ENCODE data around the gene ANXA4. TPM values are rescaled to one million over a fixed set of nuclear protein-coding genes. Genes with fewer than 3 reads are reported as not detected.
A peak's percentile ranks its signal among the peaks of the same experiment; 100 is the strongest.

Gene ANXA4
- total RNA-seq, 1 experiment from 2014 or later = 9.5 TPM

GRCh38 chr2:69847068-69847828, 105.3 kb downstream of the ANXA4 start (continued):
- TF ChIP-seq AFF4 (CRISPR knock-in tag; IDR thresholded peaks at IDR 0.05; ENCODE audit: borderline replicate concordance) (no peak), FOXP1 (CRISPR knock-in tag; IDR thresholded peaks at IDR 0.05; ENCODE audit: borderline replicate concordance) (no peak), RORB (CRISPR knock-in tag; IDR thresholded peaks at IDR 0.05) (no peak)

GRCh38 chr2:69848186-69848790, 106.4 kb downstream of the ANXA4 start:
- H3K27ac Mint-ChIP-seq = peak overlapping the region; percentile 66
- no peaks in the 10 kb centered on the region for H3K27me3 Mint-ChIP-seq (ENCODE audit: low read depth)
- peaks cover 40% of the 10 kb centered on the region for H3K36me3 Mint-ChIP-seq
- CTCF ChIA-PET = interaction anchor here (2.8 kb wide), 1 partner anchor 124 kb away, joined by 17 read pairs; no protein-coding TSS in a partner anchor
- DNase-seq (ENCODE audit: low spot score) (no peak), ATAC-seq (no peak)
- POLR2A ChIA-PET = no interaction called here
- no peak overlapping the region for H3K4me3 Mint-ChIP-seq
- H3K9me3 Mint-ChIP-seq = no peaks in the 10 kb centered on the region
- no peak for TF ChIP-seq JAZF1 (CRISPR knock-in tag; IDR thresholded peaks at IDR 0.05)
- no peaks in the 10 kb centered on the region for H3K4me1 Mint-ChIP-seq

- no peaks in the 10 kb centered on the region for H3K27me3 Mint-ChIP-seq (ENCODE audit: low read depth)
- POLR2A ChIA-PET = no interaction called here
- TF ChIP-seq MLX (CRISPR knock-in tag; IDR thresholded peaks at IDR 0.05) = no peak
- TF ChIP-seq SMAD4 (CRISPR knock-in tag; IDR thresholded peaks at IDR 0.05) = no peak
- no peak for TF ChIP-seq SMAD3 (CRISPR knock-in tag; IDR thresholded peaks at IDR 0.05; ENCODE audit: borderline replicate concordance)
- no peak for TF ChIP-seq ZNF512 (CRISPR knock-in tag; IDR thresholded peaks at IDR 0.05; ENCODE audit: borderline replicate concordance)
- no peak for TF ChIP-seq KAT7 (CRISPR knock-in tag; IDR thresholded peaks at IDR 0.05; ENCODE audit: borderline replicate concordance)
- no peak for TF ChIP-seq ZBTB21 (CRISPR knock-in tag; IDR thresholded peaks at IDR 0.05; ENCODE audit: borderline replicate concordance)
- TF ChIP-seq NR1H2 (CRISPR knock-in tag; IDR thresholded peaks at IDR 0.05) = no peak
- no peak for TF ChIP-seq ZNF317 (CRISPR knock-in tag; IDR thresholded peaks at IDR 0.05; ENCODE audit: borderline replicate concordance, low read depth)
- TF ChIP-seq ATF6 (CRISPR knock-in tag; IDR thresholded peaks at IDR 0.05) = no peak
- TF ChIP-seq USF1 (CRISPR knock-in tag; IDR thresholded peaks at IDR 0.05) = no peak
- no peak for TF ChIP-seq HMGA2 (CRISPR knock-in tag; IDR thresholded peaks at IDR 0.05)
- no peak for TF ChIP-seq HMGXB4 (CRISPR knock-in tag; IDR thresholded peaks at IDR 0.05)
- no peak for TF ChIP-seq ZNF425 (CRISPR knock-in tag; conservative IDR thresholded peaks at IDR 0.05)
- TF ChIP-seq JUN (CRISPR knock-in tag; IDR thresholded peaks at IDR 0.05) = no peak
These were observed 116.3 kb downstream of the ANXA4 start for GRCh38 chr2:69858261-69858660.

More at GRCh38 chr2:69858261-69858660, 116.3 kb downstream of the ANXA4 start:
- Mint-ChIP-seq H3K9me3 (no peaks in the 10 kb centered on the region), H3K36me3 (peaks cover 8% of the 10 kb centered on the region), H3K4me1 (no peaks in the 10 kb centered on the region), H3K27ac (no peak overlapping the region), H3K4me3 (no peak overlapping the region)
- ATAC-seq (no peak), DNase-seq (ENCODE audit: low spot score) (no peak)
- CTCF ChIA-PET = interaction anchor here (1.2 to 2.1 kb wide), 3 partner anchors 42 to 293 kb away, joined by 3 to 9 read pairs (median 5); no protein-coding TSS in a partner anchor
